MM.1S (cell line): ENCODE data around the gene PYGB.
"Not testable (repeated sequence)": the region's sequence is repeated elsewhere in the genome, so short reads cannot be mapped to it uniquely, and the experiment has no call there.

Source experiments
- CTCF ChIP-seq: fragments of 300-600 bp; sonication (generic); IDR thresholded peaks from 2 replicates; pipeline ENCODE4 v1.5.1; 2016; ENCODE audit warnings: antibody characterized with exemption, low read length, mixed read lengths
- EZH2 ChIP-seq: fragments of 300-600 bp; sonication (generic); optimal IDR thresholded peaks from 2 replicates; pipeline ENCODE3; 2017; ENCODE audit warnings: low read depth, mild to moderate bottlenecking, antibody characterized with exemption, low read length, mixed read lengths

GRCh38 chr20:25240851-25241658 is 6.8 kb upstream of the PYGB start:
- TF ChIP-seq CTCF, EZH2: not testable (repeated sequence)
